Cortex of kidney (tissue), 1 donor: ENCODE data around the gene RPP25.

ENCODE experiments used
- DNase-seq: peaks from one replicate; lab custom pipeline; 2025; lab: John Stamatoyannopoulos, UW

RPP25 gene

GRCh38 chr15:74956648-74957475, at the start of gene RPP25:
Gene RPP25 (minus strand): TSS chr15:74956772. CDS start chr15:74956583, 189 bp downstream.
- no peak for DNase-seq

GRCh38 chr15:75002398-75002797, 45.8 kb upstream of the RPP25 start:
- no peak for DNase-seq

- no peak for DNase-seq
Measured at GRCh38 chr15:75001310-75001709, 44.7 kb upstream of the RPP25 start.

GRCh38 chr15:74997543-74997942, 41.0 kb upstream of the RPP25 start:
- no peak for DNase-seq

- no peak for DNase-seq
Measured at GRCh38 chr15:74997141-74997540, 40.6 kb upstream of the RPP25 start.

- DNase-seq: no peak
Measured at GRCh38 chr15:74995779-74996765, 39.5 kb upstream of the RPP25 start.

GRCh38 chr15:74995182-74995778, 38.7 kb upstream of the RPP25 start, which contains the start of gene SCAMP5:
Gene SCAMP5 (plus strand): TSS chr15:74995563. CDS start chr15:75011840, 16,277 bp downstream.
- no peak for DNase-seq

- no peak for DNase-seq
Measured at GRCh38 chr15:74994685-74995084, 38.1 kb upstream of the RPP25 start.

- no peak for DNase-seq
Measured at GRCh38 chr15:74994236-74994635, 37.7 kb upstream of the RPP25 start.

GRCh38 chr15:74992619-74993018, 36.0 kb upstream of the RPP25 start:
- DNase-seq: no peak

- DNase-seq: no peak
Measured at GRCh38 chr15:74989527-74989926, 33.0 kb upstream of the RPP25 start.

GRCh38 chr15:74988007-74988800, 31.6 kb upstream of the RPP25 start:
- DNase-seq: no peak

GRCh38 chr15:74983725-74984231, 27.2 kb upstream of the RPP25 start:
- DNase-seq: no peak

GRCh38 chr15:74982183-74982582, 25.6 kb upstream of the RPP25 start:
- DNase-seq: no peak

- no peak for DNase-seq
Measured at GRCh38 chr15:74978503-74978902, 21.9 kb upstream of the RPP25 start.

- no peak for DNase-seq
Measured at GRCh38 chr15:74978077-74978476, 21.5 kb upstream of the RPP25 start.

- no peak for DNase-seq
Measured at GRCh38 chr15:74977599-74977998, 21.0 kb upstream of the RPP25 start.

- no peak for DNase-seq
Measured at GRCh38 chr15:74976159-74976558, 19.6 kb upstream of the RPP25 start.

- no peak for DNase-seq
Measured at GRCh38 chr15:74967670-74968069, 11.1 kb upstream of the RPP25 start.

- no peak for DNase-seq
Measured at GRCh38 chr15:74964794-74965193, 8.2 kb upstream of the RPP25 start.

- DNase-seq: no peak
Measured at GRCh38 chr15:74963213-74963612, 6.6 kb upstream of the RPP25 start.
